PFSK-1 (cell line): ENCODE data around the gene GMCL1.

Experiments
- FOXP2 ChIP-seq: optimal IDR thresholded peaks from 2 replicates; pipeline ENCODE3; 2011; ENCODE audit warnings: borderline replicate concordance, control low read depth, inconsistent platforms; ENCODE audit not compliant: insufficient read depth; ENCODE audit errors: extremely low read length, extremely low read depth
- POLR2AphosphoS5 ChIP-seq: IDR thresholded peaks from 2 replicates; pipeline ENCODE4 v1.6.1; 2012; ENCODE audit warnings: low read depth, mild to moderate bottlenecking, control low read depth, low read length, moderate library complexity

GRCh38 chr2:69888451-69888850, 59.0 kb downstream of the GMCL1 start:
- no peak for TF ChIP-seq POLR2AphosphoS5
- TF ChIP-seq FOXP2 = no peak
